HG03159 (cell line): ENCODE measurements around the gene ANKRD49.

Experiments
- ATAC-seq: cut with Tn5 transposase; IDR thresholded peaks from one replicate; pipeline ENCODE4 v1.9.1; 2021; ENCODE audit warnings: mild to moderate bottlenecking, moderate library complexity; ENCODE audit not compliant: unreplicated experiment

The ANKRD49 gene

GRCh38 chr11:94493281-94494125 lies at the start of gene ANKRD49, which contains the start of gene MRE11:
Gene ANKRD49 (plus strand): TSS chr11:94493984. CDS start chr11:94496694, 2,710 bp downstream.
Gene MRE11 (minus strand): TSS chr11:94493844. CDS start chr11:94492801, 1,043 bp downstream.
- peak; percentile 100 for ATAC-seq

- ATAC-seq: no peak
These were observed 48.1 kb upstream of the ANKRD49 start for GRCh38 chr11:94445641-94446040.

- ATAC-seq: no peak
These were observed 46.6 kb upstream of the ANKRD49 start for GRCh38 chr11:94447149-94447548.

- no peak for ATAC-seq
These were observed 44.8 kb upstream of the ANKRD49 start for GRCh38 chr11:94449029-94449428.

GRCh38 chr11:94449437-94449836 lies 44.3 kb upstream of the ANKRD49 start:
- ATAC-seq: no peak

GRCh38 chr11:94450048-94450447 lies 43.7 kb upstream of the ANKRD49 start:
- ATAC-seq: no peak

- ATAC-seq: no peak
These were observed 40.8 kb upstream of the ANKRD49 start for GRCh38 chr11:94452988-94453387.

GRCh38 chr11:94454301-94454700 lies 39.5 kb upstream of the ANKRD49 start:
- no peak for ATAC-seq

- no peak for ATAC-seq
These were observed 37.9 kb upstream of the ANKRD49 start for GRCh38 chr11:94455861-94456260.

- peak; percentile 56 for ATAC-seq
These were observed 36.4 kb upstream of the ANKRD49 start for GRCh38 chr11:94457118-94458029.

GRCh38 chr11:94459576-94459975 lies 34.2 kb upstream of the ANKRD49 start:
- no peak for ATAC-seq

GRCh38 chr11:94469416-94469815 lies 24.4 kb upstream of the ANKRD49 start:
- ATAC-seq: peak; percentile 90

GRCh38 chr11:94472916-94473799 lies 20.6 kb upstream of the ANKRD49 start:
- ATAC-seq: peak; percentile 83

- no peak for ATAC-seq
These were observed 16.2 kb upstream of the ANKRD49 start for GRCh38 chr11:94477624-94478023.

- no peak for ATAC-seq
These were observed 12.4 kb upstream of the ANKRD49 start for GRCh38 chr11:94481342-94481741.

- no peak for ATAC-seq
These were observed 7.7 kb upstream of the ANKRD49 start for GRCh38 chr11:94486068-94486467.

- ATAC-seq: peak; percentile 69
These were observed 419 bp downstream of the ANKRD49 start for GRCh38 chr11:94494126-94494680.

- ATAC-seq: no peak
These were observed 6.4 kb downstream of the ANKRD49 start for GRCh38 chr11:94500181-94500580.

GRCh38 chr11:94501522-94501921 lies 7.7 kb downstream of the ANKRD49 start:
- no peak for ATAC-seq

GRCh38 chr11:94504689-94505293 lies 11.0 kb downstream of the ANKRD49 start:
- ATAC-seq: no peak
